ENCODE data around the gene PPM1B.

Gene PPM1B

GRCh38 chr2:44135771-44136170 lies 32.9 kb upstream of the PPM1B start:
- H3K4me3 ChIP-seq (ENCODE audit: low read depth, low read length): peak overlapping the region; percentile 13
- H3K4me1 ChIP-seq (ENCODE audit: control insufficient read depth, insufficient read depth, low read length): peaks cover 48% of the 10 kb centered on the region
- H3K9me3 ChIP-seq (ENCODE audit: control insufficient read depth, insufficient read depth, low read depth, low read length): peaks cover 21% of the 10 kb centered on the region
- H3K27me3 ChIP-seq (ENCODE audit: control insufficient read depth, insufficient read depth, low read length): no peaks in the 10 kb centered on the region
- peak overlapping the region; percentile 99 for H3K27ac ChIP-seq (ENCODE audit: low read depth, low read length)
- no peaks in the 10 kb centered on the region for H3K36me3 ChIP-seq (ENCODE audit: control insufficient read depth, insufficient read depth, low read length)
- peak overlapping the region; percentile 81 for H3K9ac ChIP-seq (ENCODE audit: low read length)

DNA sequence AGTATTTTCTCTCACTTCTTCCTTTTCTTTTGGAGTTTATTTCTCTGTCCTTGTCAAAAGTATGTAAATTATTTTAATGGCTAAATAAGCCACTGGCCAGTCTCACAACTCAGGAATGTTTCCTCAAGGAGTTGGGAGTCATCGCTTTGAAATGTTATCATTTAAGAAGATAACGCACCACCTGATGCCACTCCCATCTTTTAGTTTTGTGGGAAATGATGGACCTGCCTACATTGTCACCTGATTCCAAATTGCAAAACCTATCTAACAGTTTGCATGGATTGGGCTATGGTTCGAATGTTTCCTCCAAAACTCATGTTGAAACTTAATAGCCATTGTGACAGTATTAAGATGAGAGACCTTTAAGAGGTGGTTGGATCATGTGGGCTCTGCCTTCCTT lies 32.4 kb upstream of the PPM1B start:
- no peaks in the 10 kb centered on the region for H3K27me3 ChIP-seq (ENCODE audit: control insufficient read depth, insufficient read depth, low read length)
- H3K9ac ChIP-seq (ENCODE audit: low read length): peak overlapping the region; percentile 81
- peak overlapping the region; percentile 13 for H3K4me3 ChIP-seq (ENCODE audit: low read depth, low read length)
- H3K9me3 ChIP-seq (ENCODE audit: control insufficient read depth, insufficient read depth, low read depth, low read length): peaks cover 17% of the 10 kb centered on the region
- peaks cover 43% of the 10 kb centered on the region for H3K4me1 ChIP-seq (ENCODE audit: control insufficient read depth, insufficient read depth, low read length)
- peak overlapping the region; percentile 99 for H3K27ac ChIP-seq (ENCODE audit: low read depth, low read length)
- no peaks in the 10 kb centered on the region for H3K36me3 ChIP-seq (ENCODE audit: control insufficient read depth, insufficient read depth, low read length)

GRCh38 chr2:44137048-44137447 lies 31.6 kb upstream of the PPM1B start:
- Histone ChIP-seq H3K27me3 (ENCODE audit: control insufficient read depth, insufficient read depth, low read length) (no peaks in the 10 kb centered on the region), H3K36me3 (ENCODE audit: control insufficient read depth, insufficient read depth, low read length) (no peaks in the 10 kb centered on the region), H3K4me1 (ENCODE audit: control insufficient read depth, insufficient read depth, low read length) (peaks cover 39% of the 10 kb centered on the region), H3K27ac (ENCODE audit: low read depth, low read length) (peak overlapping the region; percentile 99), H3K4me3 (ENCODE audit: low read depth, low read length) (no peak overlapping the region), H3K9ac (ENCODE audit: low read length) (peak overlapping the region; percentile 81), H3K9me3 (ENCODE audit: control insufficient read depth, insufficient read depth, low read depth, low read length) (peaks cover 16% of the 10 kb centered on the region)

DNA sequence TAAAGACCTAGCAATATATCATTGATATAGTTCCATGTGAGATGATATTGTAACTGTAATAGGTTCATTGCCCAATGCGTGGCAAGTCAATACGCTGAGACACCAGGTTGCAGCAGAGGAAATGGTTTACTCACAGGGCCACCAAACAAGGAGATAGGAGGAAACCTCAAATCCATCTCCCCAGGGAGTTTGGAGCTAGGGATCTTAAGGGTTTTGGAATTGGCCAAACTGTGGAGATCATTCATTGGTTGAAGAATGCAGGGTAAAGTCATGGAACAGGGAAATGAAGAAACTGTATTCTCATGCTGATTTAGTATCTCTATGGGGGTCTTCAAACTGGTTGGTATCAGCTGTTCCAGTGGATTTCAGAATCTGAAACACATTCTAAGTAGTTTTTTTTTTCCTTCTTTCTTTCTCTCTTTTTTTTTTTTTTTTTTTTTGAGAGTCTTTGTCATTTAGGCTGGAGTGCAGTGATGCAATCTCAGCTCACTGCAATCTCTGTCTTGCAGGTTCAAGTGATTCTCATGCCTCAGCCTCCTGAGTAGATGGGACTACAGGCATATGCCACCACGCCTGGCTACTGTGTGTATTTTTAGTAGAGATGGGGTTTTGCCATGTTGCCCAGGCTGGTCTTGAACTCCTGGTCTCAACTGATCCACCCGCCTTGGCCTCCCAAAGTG lies 30.7 kb upstream of the PPM1B start:
- peaks cover 39% of the 10 kb centered on the region for H3K4me1 ChIP-seq (ENCODE audit: control insufficient read depth, insufficient read depth, low read length)
- H3K36me3 ChIP-seq (ENCODE audit: control insufficient read depth, insufficient read depth, low read length): no peaks in the 10 kb centered on the region
- H3K27me3 ChIP-seq (ENCODE audit: control insufficient read depth, insufficient read depth, low read length): no peaks in the 10 kb centered on the region
- peak overlapping the region; percentile 99 for H3K27ac ChIP-seq (ENCODE audit: low read depth, low read length)
- no peak overlapping the region for H3K4me3 ChIP-seq (ENCODE audit: low read depth, low read length)
- peaks cover 8% of the 10 kb centered on the region for H3K9me3 ChIP-seq (ENCODE audit: control insufficient read depth, insufficient read depth, low read depth, low read length)
- peak overlapping the region; percentile 81 for H3K9ac ChIP-seq (ENCODE audit: low read length)

GRCh38 chr2:44139741-44140140 lies 28.9 kb upstream of the PPM1B start:
- H3K9me3 ChIP-seq (ENCODE audit: control insufficient read depth, insufficient read depth, low read depth, low read length): peaks cover 4% of the 10 kb centered on the region; the same call in 1 of the 2 replicates
- H3K27me3 ChIP-seq (ENCODE audit: control insufficient read depth, insufficient read depth, low read length): no peaks in the 10 kb centered on the region
- peaks cover 36% of the 10 kb centered on the region for H3K4me1 ChIP-seq (ENCODE audit: control insufficient read depth, insufficient read depth, low read length)
- no peaks in the 10 kb centered on the region for H3K36me3 ChIP-seq (ENCODE audit: control insufficient read depth, insufficient read depth, low read length)
- H3K4me3 ChIP-seq (ENCODE audit: low read depth, low read length): no peak overlapping the region
- no peak overlapping the region for H3K9ac ChIP-seq (ENCODE audit: low read length)
- H3K27ac ChIP-seq (ENCODE audit: low read depth, low read length): no peak overlapping the region

DNA sequence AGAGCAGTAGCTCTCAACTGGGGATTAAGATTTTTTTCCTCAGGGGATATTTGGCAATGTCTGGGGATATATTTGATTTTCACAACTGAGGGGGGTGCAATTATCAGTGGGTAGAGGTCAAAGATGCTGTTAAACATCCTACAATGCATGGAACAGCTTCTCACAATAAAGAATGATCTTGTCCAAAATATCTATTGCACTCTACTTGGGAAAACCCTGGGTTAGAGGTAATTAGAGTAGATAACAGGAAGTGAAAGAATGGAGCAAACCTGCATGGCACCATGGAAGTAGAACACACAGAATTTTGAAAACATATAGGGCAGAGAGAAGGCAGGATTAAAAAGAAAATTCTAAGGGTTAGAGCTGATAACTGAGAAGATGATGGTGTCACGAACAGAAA lies 26.4 kb upstream of the PPM1B start:
- no peak overlapping the region for H3K4me3 ChIP-seq (ENCODE audit: low read depth, low read length)
- no peak overlapping the region for H3K9ac ChIP-seq (ENCODE audit: low read length)
- no peaks in the 10 kb centered on the region for H3K36me3 ChIP-seq (ENCODE audit: control insufficient read depth, insufficient read depth, low read length)
- peaks cover 13% of the 10 kb centered on the region for H3K4me1 ChIP-seq (ENCODE audit: control insufficient read depth, insufficient read depth, low read length)
- H3K27ac ChIP-seq (ENCODE audit: low read depth, low read length): no peak overlapping the region
- no peaks in the 10 kb centered on the region for H3K27me3 ChIP-seq (ENCODE audit: control insufficient read depth, insufficient read depth, low read length)
- peaks cover 7% of the 10 kb centered on the region; the same call in 1 of the 2 replicates for H3K9me3 ChIP-seq (ENCODE audit: control insufficient read depth, insufficient read depth, low read depth, low read length)

DNA sequence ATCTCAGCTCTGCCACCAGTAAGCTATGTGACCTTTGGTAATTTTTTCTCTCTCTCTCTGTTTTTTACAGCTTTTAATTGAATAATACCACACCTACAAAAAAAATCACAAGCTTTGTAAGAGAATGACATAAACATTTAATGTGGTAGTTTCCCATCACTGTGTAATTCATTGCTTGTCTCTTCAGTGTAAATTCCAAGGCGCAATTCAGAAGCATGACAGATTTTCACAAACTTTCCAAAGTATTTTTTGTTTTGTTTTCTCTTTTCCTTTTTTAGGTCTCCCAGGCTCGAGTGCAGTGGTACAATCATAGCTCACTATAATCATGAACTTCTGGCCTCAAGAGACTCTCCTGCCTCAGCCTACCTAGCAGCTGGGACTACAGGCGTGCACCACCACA lies 25.0 kb upstream of the PPM1B start:
- no peak overlapping the region for H3K4me3 ChIP-seq (ENCODE audit: low read depth, low read length)
- peaks cover 1% of the 10 kb centered on the region for H3K4me1 ChIP-seq (ENCODE audit: control insufficient read depth, insufficient read depth, low read length)
- peaks cover 8% of the 10 kb centered on the region for H3K9me3 ChIP-seq (ENCODE audit: control insufficient read depth, insufficient read depth, low read depth, low read length)
- no peak overlapping the region for H3K9ac ChIP-seq (ENCODE audit: low read length)
- no peaks in the 10 kb centered on the region for H3K27me3 ChIP-seq (ENCODE audit: control insufficient read depth, insufficient read depth, low read length)
- no peaks in the 10 kb centered on the region for H3K36me3 ChIP-seq (ENCODE audit: control insufficient read depth, insufficient read depth, low read length)
- peak overlapping the region; percentile 10; the same call in 1 of the 2 replicates for H3K27ac ChIP-seq (ENCODE audit: low read depth, low read length)

DNA sequence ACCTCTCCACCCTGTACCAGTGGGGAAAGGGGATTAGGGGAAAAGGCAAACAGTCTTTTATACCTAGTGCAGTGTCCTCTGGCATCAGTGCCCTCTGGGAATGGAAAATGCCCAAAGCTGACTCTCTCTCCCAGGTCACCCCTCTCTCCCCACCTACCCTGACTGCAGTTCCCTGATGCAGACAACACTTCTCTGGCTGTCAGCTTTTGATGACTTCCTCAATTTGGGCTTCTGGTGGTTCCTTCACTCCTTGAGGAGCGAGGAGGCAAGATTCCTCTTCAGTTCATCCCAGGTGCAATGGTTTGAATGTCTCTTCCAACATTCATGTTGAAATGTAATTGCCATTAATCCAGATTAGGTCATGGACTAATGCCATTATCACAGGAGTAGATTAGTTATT lies 19.7 kb upstream of the PPM1B start:
- H3K27me3 ChIP-seq (ENCODE audit: control insufficient read depth, insufficient read depth, low read length): no peaks in the 10 kb centered on the region
- no peak overlapping the region for H3K4me3 ChIP-seq (ENCODE audit: low read depth, low read length)
- H3K4me1 ChIP-seq (ENCODE audit: control insufficient read depth, insufficient read depth, low read length): no peaks in the 10 kb centered on the region
- peaks cover 13% of the 10 kb centered on the region for H3K9me3 ChIP-seq (ENCODE audit: control insufficient read depth, insufficient read depth, low read depth, low read length)
- no peaks in the 10 kb centered on the region for H3K36me3 ChIP-seq (ENCODE audit: control insufficient read depth, insufficient read depth, low read length)
- H3K9ac ChIP-seq (ENCODE audit: low read length): no peak overlapping the region
- H3K27ac ChIP-seq (ENCODE audit: low read depth, low read length): no peak overlapping the region

GRCh38 chr2:44150473-44150872 lies 18.2 kb upstream of the PPM1B start:
- no peak overlapping the region for H3K9ac ChIP-seq (ENCODE audit: low read length)
- H3K4me3 ChIP-seq (ENCODE audit: low read depth, low read length): no peak overlapping the region
- H3K36me3 ChIP-seq (ENCODE audit: control insufficient read depth, insufficient read depth, low read length): no peaks in the 10 kb centered on the region
- H3K27ac ChIP-seq (ENCODE audit: low read depth, low read length): no peak overlapping the region
- H3K9me3 ChIP-seq (ENCODE audit: control insufficient read depth, insufficient read depth, low read depth, low read length): peaks cover 12% of the 10 kb centered on the region
- H3K27me3 ChIP-seq (ENCODE audit: control insufficient read depth, insufficient read depth, low read length): no peaks in the 10 kb centered on the region
- no peaks in the 10 kb centered on the region for H3K4me1 ChIP-seq (ENCODE audit: control insufficient read depth, insufficient read depth, low read length)

DNA sequence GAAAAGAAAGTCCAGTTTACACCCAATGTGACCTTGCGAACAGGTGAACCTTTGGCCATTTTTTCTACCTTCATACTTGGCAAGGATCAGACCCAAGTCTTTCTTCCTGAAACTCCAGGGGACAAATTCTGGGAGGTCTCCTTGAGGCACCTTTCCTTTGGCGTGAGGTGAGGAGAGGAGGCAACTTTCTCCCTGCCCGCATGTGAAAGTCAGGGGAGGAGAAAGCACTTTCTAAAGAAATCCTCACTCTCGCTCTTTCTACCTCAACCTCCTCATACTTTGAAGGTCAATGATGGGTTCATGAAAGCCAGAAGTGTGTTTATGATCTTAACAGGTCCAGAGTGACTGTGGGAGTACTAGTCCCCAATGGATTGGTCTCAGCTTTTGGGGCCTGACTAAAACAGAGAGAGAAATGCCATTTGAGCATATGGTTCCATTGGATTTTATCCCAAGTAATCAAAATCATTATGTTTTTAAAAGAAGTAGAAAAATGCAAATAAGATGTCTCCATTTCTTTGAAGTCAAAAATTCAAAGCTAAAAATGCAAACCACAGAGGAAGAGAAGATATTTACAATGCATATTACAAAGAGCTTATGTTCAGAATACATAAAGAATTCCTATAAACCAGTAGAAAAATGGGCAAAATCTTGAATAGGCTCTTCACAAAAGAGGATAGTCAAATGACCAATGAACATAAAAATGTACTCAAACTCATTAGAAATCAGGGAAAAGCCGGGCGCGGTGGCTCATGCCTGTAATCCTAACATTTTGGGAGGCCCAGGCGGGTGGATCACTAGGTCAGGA lies 15.6 kb upstream of the PPM1B start:
- Histone ChIP-seq H3K36me3 (ENCODE audit: control insufficient read depth, insufficient read depth, low read length) (no peaks in the 10 kb centered on the region), H3K9ac (ENCODE audit: low read length) (no peak overlapping the region), H3K27ac (ENCODE audit: low read depth, low read length) (no peak overlapping the region), H3K4me3 (ENCODE audit: low read depth, low read length) (no peak overlapping the region), H3K27me3 (ENCODE audit: control insufficient read depth, insufficient read depth, low read length) (no peaks in the 10 kb centered on the region), H3K9me3 (ENCODE audit: control insufficient read depth, insufficient read depth, low read depth, low read length) (peaks cover 10% of the 10 kb centered on the region), H3K4me1 (ENCODE audit: control insufficient read depth, insufficient read depth, low read length) (no peaks in the 10 kb centered on the region)

DNA sequence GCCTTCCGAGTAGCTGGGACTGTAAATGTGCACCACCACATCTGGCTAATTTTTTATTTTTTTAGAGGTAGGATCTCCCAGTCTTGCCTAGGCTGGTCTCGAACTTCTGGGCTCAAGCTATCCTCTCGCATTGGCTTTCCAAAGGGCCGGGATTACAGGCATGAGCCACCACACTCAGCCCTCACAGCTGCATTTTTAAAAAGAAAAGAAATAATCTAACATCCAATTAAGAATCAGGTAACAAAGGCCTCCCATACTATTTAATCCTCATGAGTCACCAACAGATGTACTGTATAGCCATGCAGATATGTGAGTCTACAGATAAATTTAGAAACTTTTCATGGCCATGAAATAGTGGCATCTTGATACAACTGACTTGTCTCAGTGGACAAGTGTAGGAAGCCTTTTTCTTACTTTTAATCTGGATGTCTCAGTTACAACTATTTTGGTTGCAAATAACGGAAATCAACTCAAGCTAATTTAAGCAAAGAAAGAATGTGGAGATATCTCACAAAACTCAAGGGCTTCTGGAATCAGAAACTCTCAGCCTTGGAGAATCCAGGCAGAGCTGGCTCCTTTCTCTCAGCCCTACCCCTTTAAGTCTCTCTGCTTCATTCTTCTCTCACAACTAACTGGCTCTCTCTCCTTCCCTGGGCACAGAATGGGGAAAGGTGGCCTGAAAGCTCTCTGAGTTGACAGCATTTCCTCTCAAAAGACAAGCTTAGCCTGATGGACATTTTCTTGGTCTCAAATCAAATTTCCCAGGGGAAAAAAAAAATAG lies 12.8 kb upstream of the PPM1B start:
- Histone ChIP-seq H3K36me3 (ENCODE audit: control insufficient read depth, insufficient read depth, low read length) (no peaks in the 10 kb centered on the region), H3K9me3 (ENCODE audit: control insufficient read depth, insufficient read depth, low read depth, low read length) (no peaks in the 10 kb centered on the region), H3K27me3 (ENCODE audit: control insufficient read depth, insufficient read depth, low read length) (no peaks in the 10 kb centered on the region), H3K27ac (ENCODE audit: low read depth, low read length) (no peak overlapping the region), H3K4me1 (ENCODE audit: control insufficient read depth, insufficient read depth, low read length) (no peaks in the 10 kb centered on the region), H3K4me3 (ENCODE audit: low read depth, low read length) (no peak overlapping the region), H3K9ac (ENCODE audit: low read length) (no peak overlapping the region)

Measured in HUES6 (cell line).